ENCODE measurements around the gene MARS1.

DNA sequence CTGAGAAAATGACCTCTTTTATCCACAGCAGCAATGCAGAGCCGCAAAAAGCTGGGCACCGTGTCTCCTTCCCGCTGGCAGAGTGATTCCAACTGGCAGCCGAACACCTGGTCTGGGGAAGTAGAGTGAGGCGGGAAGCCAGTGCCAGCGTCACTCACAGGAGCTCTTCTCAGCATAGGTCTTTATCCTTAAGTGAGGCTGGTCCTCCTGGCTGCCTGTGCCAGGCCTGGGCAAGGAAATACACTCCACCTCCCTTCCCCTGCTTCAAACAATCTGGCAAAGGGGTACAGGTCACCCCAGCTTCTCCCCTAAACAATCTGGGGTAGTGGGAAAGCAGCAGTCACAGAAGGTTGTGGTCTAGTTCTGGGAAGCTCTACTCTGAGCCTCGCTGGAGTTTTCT, 13.0 kb upstream of the MARS1 start:
- TF ChIP-seq POLR2A (IDR thresholded peaks at IDR 0.05) (no peak), CTCF (IDR thresholded peaks at IDR 0.05) (no peak)

Data from uterus (tissue), 2 donors.